GM19099 (cell line): Measurements from ENCODE around the gene ATP6V0A1.

Experiments used
- POLR2A ChIP-seq: IDR thresholded peaks from 3 replicates; pipeline ENCODE4 v1.6.1; 2011; ENCODE audit warnings: low read depth; ENCODE audit not compliant: insufficient read length; ENCODE audit errors: extremely low read depth

ATP6V0A1 gene

DNA sequence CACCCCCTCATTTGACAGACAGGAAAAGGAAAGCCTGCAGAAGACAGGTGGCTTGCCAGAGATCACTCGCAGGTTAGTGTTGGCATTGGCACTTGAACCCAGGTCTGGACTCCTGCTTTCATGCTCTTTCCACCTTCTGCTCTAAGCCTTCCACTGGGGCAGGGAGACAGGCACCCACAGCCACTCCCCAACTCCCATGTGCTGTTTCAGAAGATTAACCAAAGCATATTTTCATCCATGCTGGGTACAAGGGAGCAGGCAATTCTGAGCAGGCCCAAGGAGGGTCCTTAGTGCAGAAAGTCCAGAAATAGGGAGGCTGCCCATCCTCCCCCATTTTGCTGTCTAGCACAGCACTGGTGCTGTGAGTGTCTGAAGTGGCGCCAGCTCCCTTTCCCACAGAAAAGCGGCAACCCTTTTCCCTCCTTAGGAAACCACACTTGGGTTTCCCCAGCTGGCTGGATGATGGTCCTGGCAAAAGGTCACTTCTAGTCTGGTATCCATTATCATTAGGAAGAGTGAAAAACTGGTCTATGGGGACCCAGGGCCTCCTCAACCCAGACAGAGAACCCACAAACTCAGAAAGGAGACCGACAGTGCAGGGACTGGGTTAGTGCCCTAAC is 33.6 kb upstream of the ATP6V0A1 start:
- TF ChIP-seq POLR2A: no peak

DNA sequence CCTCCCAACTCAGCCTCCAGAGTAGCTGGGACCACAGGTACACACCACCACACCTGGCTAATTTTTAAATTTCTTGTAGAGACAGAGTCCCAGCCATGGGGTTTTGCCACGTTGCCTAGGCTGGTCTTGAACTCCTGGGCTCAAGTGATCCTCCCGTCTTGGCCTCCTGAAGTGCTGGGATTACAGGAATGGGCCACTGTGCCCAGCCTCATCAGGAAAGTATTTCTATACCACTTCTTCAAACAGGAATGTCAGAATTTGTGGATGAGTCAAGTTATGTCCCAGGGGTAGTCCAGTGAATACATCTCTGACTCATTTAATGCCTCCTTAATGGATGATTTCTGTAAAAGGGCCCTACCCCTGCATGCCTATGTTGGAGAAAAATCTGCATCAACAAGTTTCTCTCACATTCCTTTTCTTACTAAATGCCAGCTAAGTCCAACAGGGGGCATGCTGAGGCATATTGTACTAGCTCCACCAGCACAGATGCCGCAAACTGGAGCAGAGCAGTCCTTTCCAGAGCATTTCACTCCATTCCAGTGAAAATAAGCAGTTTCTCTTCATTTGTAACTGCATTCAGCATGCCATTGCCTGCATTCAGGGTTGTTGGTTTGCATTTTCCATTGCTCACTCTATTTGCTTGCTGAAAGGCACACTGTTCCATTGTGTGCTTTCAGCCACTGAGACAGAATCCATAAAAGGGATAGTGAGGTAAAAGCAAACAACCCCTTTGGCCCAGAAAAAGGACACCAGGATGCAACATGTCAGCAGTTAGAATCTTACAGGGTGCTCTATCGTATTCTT is 30.3 kb upstream of the ATP6V0A1 start:
- no peak for TF ChIP-seq POLR2A

DNA sequence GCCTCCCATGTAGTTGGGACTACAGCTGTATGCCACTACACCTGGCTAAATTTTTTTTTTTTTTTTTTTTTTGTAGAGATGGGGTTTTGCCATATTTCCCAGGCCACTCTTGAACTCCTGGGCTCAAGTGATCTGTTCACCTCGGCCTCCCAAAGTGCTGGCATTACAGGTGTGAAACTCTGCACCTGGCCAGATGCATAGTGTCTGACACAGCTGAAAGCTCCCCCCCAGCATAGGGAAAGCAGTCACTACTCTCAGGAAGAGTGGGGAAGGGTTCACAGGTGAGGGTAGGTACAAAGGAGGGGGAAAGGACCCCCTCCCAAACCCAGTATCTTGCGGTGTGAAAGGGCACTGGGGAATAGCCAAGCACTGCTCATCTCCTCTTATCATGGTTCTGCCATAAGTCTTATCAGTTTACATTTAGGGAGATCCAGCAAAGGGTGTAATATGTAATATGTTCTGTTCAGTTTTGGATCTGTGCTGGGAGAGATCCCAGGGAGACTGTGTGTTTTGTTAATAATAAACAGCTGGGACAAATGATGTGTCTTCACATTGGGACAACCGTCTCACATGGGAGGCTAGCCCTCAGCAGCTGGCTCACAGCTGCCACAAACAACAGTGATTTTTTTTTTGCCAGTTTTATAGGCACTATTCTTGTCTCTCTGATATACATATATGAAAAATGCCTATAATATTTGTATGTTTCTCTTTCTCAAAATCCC is 28.8 kb upstream of the ATP6V0A1 start:
- no peak for TF ChIP-seq POLR2A

DNA sequence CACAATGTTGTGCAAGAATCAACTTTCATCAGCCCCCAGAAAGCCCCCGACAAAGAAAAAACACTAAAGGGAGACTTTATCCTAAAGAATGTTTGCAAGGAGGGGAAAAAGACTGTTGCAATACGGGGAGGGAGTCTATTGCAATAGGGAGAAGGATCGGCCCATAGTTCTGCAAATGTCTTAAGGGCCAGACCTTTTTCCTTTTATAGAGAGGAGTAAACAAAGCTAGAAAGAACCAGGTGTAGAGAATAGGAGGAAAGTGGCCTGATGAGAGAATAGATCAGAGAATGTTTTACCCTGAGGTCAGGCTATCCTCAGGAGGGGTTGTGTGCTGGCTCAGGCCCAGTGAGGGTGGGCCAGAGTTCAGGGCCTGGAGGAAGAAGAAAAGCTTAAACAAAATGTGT is 26.9 kb upstream of the ATP6V0A1 start:
- TF ChIP-seq POLR2A: no peak

DNA sequence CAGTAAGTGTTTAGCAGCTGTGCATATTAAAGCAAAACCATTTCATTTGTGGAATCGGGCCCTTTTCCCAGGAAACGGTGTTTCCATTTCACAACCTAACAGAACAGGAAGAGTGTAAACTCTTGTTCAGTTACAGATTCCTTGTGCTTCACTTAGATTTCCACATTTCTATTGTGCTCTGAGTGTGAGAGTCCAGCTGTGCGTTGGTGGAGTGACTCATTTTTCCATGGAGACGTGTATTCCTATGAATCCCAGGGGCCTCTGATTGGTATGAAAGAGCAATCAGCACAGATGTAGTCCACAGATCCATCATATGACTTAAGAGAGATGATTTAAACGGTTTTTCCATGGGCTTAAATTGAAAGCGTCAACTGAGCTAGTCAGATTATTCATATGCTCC is 22.3 kb upstream of the ATP6V0A1 start:
- TF ChIP-seq POLR2A: no peak

DNA sequence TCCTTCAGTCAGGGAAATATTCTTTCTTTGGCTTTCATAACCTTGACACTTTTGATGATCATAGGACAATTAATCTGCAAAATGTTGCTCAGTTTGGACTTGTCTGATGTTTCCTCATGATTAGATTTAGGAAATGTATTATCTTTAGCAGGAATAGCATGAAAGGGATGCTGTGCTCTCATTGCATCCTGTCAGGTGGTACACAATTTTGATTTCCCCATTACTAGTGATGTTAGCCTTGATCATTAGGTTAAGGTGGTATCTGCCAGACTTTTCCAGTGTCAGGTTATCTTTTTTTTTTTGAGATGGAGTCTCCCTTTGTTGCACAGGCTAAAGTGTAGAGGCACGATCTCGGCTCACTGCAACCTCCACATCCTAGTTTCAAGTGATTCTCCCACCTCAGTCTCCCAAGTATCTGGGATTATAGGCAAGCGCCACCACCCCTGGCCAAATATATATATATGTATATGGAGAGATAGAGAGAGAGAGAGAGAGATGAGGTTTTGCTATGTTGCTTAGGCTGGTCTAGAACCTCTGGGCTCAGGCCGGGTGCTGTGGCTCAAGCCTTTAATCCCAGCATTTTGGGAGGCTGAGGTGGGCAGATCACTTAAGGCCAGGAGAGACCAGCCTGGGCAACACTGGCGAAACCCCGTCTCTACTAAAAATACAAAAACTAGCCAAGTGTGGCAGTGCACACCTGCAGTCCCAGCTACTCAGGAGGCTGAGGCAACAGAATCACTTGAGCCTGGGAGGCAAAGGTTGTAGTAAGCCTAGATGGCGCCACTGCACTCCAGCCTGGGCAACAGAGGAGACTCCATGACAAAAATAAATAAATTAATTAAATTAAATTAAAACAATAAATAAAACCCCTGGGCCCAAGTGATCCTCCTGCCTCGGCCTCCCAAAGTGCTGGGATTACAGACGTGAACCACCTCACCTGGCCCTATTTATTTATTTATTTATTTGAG is 19.8 kb upstream of the ATP6V0A1 start:
- no peak for TF ChIP-seq POLR2A

DNA sequence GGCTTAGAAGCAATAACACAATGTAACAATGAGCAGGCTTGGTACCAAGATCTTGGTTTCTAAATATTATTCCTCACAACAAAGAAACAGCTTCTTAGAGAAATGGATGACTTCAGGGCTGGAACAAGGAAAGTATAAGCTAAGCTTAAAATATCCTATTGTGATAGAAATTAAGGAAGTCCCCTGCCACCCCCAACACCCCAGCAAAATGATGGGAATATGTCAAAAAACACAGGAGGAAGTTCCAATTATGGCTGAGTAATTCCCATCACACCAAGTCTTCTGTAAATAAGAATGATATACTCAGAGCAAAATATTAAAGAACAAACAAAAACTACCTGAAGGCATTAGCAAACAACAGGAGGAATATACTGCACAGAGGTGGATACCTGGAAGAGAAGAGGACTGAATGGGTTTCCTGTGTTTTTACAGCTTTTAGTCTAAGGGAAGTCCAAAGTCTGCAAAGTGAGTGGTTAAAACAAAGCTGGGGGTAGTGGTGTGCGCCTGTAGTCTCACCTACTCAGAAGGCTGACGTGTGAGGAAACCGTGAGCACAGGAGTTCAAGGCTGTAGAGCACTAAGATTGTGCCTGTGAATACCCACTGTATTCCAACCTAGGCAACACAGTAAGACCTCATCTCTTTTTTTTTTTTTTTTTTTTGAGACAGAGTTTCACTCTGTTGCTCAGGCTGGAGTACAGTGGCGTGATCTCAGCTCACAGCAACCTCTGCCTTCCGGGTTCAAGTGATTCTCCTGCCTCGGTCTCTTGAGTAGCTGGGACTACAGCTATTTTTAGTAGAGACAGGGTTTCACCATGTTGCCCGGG is 17.1 kb upstream of the ATP6V0A1 start:
- no peak for TF ChIP-seq POLR2A

DNA sequence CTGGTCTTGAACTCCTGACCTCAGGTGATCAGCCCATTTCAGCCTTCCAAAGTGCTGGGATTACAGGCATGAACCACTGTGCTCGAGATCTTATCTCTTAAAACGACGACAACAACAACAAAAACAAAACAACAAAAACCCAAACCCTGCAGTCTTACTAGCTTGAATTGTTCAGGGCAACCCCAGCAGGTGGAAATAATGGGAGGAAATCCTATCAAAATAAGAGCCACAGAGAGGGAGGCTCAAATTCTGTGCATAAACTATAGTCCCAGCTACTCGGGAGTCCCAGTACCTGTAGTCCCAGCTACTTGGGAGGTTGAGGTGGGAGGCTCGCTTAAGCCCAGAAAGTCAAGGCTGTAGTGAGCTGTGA is 16.5 kb upstream of the ATP6V0A1 start:
- no peak for TF ChIP-seq POLR2A

DNA sequence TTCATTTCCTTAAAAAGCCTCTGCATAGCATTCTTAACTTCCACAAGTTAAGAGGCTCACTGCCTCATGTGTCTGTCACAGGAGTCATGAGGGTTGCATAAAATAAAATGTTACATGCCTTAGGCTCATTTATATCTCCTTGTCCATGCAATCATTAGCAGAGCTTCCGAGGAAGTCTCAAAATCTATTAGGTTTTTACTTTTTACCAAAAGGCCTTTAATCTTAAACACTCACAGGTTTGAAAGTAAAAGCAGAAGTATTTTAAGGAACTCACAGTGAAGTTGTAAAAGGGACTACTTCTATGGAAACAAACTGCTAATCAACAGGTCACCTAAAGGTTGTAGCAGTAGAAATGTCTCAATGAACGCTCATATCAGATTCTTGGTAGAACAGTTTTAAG is 5.2 kb upstream of the ATP6V0A1 start:
- TF ChIP-seq POLR2A: no peak

DNA sequence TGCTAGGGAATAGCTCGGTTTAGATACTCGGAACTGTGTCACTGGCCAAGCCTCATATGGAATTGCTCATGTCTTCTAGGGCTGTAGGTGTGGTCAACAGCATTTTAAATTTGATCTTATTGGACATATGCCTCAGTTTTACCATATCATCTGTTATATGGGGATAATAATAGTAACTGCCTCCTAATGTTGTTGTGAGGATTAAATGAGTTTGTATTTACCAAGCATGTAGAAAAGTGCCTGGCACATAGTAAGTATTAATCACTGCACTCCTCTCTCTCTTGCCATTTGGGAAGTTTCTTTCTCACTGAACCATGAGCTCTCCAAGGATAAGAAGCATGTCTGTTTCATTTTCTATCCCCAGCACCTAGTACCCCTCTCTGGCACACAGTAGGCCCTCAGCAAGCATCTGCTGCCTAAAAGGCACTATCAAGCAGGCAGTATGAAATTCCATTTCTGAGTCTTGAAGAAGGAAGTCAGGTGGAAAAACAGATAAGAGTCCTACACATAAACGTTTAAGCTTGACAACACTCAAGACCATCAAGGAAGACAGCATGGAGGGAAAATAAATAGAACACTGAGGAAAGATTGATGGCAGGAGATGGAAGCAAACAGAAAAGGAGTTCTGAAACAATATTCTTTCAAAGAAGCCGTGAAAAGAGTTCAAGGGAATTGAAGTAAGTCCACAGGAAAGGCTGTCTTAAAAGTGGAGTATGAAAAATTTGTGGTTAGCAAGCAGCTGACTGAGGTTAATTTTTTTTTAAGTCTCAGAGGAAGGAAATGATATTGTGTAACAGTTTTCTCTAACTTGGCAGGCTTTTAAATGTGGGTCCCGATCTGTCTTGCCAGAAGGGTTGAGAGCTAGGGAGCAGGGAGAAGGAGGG is 2.2 kb upstream of the ATP6V0A1 start:
- peak; percentile 49 for TF ChIP-seq POLR2A

DNA sequence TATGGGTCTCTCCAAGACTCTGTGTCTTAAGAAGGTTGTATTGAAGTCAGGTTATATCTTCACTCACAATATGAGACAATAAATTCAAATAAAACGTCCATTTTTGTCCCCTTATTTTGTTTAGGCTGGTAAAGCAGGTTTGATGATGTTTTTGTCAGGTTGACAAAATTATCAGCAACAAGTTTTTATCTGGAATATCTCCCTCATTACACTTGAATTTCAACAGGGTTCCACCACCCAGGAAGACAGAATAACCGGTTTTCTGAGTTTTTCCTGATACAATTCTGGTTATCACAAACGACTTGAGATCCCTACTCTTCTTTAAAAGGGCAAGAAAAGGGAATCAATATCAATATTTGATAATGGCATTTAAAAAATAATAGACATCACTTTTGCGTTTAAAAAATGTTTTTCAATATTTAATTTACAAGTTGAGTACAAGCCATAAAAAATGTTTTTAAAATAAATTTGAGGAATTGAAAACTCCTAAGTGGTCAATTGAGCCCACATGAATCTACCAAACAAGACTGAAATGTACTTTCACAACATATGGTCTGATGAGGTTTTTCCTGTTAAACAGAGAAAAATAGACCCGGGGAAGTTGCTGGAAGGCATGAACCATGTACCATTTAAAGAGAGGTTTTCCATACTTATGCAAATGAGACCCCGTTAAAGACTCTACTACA is 1.4 kb upstream of the ATP6V0A1 start:
- TF ChIP-seq POLR2A: peak; percentile 21

DNA sequence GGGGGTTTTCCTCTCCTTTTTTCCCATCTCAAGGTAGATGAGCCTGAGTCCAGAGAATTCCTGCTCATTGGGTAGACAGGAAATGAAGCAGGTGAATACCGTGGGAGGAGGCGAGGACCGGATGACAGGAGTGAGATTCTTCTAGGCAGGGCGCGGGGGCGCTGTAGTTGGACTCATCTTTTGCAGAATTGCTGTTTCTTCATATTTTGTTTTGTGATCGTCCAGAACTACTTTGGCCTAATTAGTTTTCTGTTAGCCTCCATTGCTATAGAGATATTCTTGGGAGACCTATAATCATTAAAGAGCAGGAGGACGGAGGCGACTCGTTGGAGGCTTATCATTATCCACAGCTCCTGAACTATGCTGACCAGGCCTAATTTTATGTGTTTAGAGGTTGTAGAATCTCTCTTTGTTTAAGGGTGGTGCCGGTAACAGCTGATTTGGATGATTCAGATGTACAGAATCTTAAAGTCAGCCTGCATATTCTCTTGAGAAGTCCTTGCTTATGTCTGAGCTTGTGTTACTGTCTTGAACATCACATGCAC is 650 bp downstream of the ATP6V0A1 start:
- TF ChIP-seq POLR2A: no peak

DNA sequence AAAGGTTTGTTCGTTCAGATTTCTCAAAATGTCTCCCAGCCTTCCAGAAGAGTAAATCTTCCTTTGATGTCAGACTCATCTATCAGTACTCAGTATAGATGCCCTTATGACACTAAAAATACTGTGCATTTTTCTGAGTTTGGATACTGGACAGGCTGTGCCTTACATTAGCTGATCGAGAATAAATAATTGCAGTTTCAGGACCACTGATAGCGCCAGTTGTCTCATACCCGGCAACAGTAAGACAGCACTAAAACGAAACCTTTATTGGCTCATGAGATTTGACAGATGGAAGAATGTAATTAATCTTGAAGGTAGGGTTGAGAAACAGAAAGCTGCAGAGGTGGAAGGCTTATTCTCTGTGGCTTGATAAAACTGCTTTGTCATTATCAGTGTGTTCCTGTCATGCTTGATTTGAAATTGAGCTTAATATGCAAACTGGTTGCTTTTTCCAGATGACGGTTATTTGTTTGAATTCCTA is 1.2 kb downstream of the ATP6V0A1 start:
- no peak for TF ChIP-seq POLR2A

DNA sequence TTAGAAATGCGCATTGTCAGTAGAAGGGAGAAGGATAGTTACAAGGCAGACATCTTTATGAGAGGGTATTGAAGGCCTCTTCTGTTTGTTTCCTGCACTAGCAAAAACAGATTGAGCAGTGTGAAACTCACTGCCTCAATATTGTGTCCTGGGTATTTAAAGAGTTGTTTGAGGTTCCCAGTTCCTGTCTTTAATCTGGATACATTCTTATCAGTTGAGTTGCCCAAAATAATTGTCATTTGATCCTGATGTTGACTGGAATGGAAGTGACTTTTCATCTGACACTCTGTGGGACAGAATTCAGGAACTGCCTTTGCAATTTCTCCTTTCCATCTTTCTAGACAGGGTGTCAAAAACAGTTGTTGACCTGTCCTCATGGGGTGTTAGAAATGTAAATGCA is 1.7 kb downstream of the ATP6V0A1 start:
- no peak for TF ChIP-seq POLR2A
